ELR (cell line): ENCODE data around the gene SHISA8.
A peak's percentile ranks its signal among the peaks of the same experiment; 100 is the strongest.

Experiments used
- DNase-seq: peaks from one replicate; pipeline ENCODE4 v3.0.0-alpha.2; 2015; ENCODE audit warnings: low read depth

SHISA8 gene

DNA sequence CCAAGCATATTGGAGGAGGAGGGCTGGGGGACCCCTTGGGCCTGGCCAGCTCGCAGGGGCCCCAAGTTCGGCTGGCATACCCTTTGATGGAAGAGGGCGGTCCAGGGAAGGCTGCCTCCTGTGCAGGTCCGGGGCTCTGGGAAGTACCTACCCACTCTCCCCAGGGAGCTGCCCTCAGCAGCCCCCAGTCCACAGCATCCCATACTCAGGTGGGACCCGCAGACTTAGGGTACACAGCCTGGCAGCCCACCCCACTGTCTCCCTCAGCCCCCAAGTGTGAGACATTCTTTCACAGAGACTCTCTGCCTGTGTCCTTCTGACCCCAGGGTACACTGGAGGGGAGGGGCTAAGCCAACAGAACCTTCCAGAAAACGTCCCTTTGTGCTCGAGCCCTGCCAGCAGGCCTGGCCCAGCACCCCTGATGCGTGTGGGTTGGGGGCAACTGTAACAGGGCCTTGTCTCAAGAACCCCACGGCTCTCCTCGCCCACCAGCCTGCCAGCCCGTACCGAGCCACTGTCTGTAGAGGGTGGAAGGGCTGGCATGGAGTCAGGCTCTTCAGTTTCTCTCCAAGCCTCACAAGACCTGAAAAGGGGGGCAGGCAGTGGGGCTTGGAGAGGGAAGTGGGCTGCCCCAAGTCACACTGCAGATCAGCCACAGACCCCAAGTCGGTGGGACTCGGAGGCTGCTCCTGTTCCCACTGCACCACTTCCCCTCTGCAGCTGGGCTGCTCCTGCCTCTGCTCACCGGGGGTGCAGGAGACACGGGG is 18.7 kb upstream of the SHISA8 start:
- DNase-seq: no peak

DNA sequence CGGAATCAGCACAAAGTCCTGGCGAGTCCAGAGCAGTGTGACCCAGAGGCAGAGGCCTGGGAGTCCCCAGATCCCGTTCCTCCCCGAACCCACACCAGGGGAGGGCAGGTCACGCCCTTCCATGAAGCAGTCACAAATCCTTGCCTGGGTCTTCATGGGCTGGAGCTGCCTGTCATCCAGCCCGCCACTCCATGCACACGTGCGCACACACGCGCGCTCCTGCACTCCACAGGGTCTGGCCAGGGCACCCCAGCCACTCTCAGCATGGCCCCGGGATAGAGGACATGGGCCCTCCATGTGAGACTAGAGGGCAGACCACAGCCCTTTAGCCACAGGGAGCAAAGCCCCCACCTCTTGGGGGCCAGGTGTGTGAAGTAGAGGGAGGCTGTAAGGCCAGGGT is 17.5 kb upstream of the SHISA8 start:
- no peak for DNase-seq

DNA sequence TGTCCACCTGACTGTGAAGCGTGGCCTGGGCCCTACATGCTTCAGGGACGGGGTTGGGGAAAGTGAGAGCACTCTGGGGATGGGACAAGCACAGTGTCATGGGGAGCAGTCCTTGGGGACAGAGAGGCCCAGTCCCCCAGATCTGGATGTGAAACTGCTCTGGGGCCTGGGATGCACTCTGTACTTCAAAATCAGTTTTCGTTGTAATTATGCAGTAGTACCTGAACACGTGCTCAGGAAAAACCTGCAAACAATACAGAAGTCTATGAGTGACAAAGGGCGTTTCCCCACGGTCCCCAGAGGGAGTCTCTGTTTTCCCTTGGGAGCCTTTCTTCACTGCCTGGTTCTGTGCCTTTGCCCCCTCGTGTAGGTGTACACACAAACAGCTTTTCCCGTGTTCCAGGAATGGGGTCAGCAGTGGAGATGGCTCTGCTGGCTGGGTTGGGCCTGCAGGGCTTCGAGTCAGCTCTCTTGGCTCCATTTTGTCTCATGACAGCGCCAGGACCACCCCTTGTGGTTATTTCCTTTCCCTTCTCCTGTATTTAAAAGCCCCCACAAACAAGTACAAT is 16.9 kb upstream of the SHISA8 start:
- no peak for DNase-seq

DNA sequence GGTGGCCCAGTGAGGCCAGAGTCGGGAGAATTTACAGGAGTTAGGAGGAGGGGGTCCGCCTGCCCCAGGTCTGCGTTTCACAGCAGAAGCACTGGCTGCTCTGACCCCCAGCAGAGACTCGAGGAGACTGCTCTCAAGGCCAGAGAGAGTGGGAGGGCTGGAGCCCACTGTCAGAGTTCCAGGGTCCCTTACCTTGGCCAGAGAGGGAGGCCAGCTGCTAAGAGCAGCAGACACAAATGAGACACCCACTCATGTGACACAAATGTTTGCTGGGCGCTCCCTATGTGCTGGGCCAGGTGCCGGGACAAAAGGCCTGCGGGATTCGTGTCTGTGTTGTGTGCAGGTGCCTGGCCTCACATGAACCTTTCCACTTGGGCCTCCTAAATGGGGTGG is 14.5 kb upstream of the SHISA8 start:
- no peak for DNase-seq

DNA sequence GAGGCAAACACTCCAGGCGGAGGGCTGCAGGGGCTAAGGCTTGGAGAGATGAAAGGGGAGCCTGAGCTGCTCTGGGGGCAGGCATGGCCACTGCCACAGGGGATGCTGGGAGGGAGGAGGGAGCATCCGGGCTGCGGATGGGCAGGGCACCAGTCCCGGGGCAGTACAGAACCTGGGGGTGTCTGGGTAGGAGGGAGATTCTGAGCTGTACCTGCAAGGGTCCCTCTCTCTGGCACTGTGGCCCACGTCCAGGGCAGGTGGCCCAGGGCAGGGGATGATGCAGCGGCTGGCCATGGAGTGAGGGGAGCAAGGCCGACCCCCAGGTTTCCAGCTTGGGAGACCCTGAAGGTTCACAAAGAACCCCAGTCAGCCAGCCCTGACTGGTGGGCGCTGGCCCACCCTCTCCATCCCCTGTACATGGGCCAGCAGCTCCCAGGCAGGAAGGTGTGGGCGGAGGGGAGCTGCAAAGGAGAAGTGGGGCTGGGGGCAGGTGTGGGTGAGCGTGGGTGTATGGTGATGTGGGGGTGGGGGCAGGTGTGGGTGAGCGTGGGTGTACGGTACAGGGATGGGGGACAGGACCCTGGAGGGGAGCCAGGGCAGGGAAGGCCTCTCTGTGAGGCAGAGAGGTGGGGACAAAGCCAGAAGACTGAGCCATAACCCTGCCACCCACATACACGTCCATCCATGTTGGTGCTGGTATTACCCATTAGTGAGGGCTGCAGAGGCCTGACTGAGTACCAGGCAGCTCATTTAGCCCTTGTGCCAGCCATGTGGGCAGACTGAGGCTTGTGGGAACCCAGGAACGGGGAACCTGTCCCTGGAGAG is 13.9 kb upstream of the SHISA8 start:
- no peak for DNase-seq

DNA sequence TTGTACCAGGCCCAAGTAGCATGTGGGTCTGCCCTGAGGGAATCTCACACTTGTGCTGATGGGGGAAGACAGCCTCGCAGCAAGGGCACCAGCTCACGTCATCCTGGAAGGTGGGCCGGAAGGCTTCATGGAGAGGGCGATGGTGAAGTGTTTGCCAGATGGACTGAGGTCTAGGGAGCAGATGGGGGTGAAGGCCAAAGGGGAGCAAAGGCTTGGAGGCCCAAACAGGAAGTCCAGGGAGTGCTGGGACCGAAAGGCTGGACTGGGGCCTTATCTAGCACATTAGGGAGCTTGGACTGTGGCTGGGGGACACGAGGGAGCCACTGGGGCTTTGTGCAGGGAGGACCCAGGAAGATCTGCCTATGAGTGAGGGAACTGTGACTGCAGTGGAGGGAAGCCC is 12.9 kb upstream of the SHISA8 start:
- DNase-seq: no peak

DNA sequence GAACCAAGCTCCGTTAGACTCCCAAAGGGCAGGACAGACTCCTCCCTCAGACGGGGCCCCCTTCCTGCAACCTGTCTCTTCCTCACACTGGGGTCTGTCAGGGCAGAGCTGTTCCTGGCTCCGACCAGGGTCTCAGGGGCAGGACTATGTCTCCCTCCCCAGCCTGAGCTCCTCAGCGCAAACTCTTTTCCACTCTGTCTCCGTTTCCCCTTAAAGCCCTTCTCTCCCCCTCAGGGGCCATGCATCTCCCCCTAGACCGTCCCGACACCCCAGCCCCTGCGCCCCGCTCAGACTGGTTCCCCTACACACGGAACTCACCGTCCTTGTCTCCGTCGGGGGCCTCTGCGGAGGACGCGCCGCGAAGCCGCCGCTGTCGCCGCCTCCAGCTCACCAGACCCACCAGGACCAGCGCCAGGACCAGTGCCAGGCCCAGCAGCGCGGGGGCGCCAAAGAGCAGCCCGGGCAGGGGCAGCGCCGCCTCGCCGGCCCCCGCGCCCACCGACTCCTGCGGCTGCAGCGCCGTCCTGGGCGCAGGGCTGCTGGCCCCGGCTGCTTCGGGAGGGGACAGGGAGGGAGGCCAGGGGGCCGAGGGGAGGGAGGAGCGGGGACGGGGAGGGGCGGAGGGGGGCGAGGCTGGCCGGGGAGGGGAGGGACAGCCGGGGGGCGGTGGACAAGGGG is 11.0 kb upstream of the SHISA8 start:
- peak; percentile 53 for DNase-seq

DNA sequence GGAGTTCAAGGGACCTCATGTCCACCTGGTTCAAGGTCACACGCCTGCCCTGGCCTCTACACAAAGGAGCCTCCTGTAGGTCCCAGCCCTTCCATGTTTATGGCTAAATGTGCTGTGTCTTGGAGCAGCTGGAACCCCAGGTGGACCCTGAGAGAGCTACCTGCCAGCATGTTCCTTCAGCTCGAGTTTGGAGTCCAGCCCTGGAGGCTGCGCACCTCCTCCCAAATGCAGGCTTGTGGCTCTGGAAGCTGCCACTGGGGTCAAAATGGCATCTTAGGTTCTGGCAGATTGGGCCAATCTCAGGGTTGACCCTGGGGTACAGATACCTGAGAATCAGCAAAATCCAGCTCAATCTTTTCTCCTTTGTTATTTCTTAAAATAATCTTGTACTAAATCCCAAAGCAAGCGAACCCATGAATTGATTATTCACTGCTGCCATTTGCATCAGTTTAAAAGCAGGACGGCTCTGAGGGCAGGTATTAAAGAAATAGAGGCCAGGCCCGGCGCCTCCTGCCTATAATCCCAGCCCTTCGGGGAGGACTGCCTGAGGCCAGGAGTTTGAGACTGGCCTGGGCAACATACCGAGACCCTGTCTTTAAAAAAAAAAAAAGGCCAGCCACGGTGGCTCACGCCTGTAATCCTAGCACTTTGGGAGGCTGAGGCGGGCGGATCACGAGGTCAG is 8.9 kb upstream of the SHISA8 start:
- no peak for DNase-seq

DNA sequence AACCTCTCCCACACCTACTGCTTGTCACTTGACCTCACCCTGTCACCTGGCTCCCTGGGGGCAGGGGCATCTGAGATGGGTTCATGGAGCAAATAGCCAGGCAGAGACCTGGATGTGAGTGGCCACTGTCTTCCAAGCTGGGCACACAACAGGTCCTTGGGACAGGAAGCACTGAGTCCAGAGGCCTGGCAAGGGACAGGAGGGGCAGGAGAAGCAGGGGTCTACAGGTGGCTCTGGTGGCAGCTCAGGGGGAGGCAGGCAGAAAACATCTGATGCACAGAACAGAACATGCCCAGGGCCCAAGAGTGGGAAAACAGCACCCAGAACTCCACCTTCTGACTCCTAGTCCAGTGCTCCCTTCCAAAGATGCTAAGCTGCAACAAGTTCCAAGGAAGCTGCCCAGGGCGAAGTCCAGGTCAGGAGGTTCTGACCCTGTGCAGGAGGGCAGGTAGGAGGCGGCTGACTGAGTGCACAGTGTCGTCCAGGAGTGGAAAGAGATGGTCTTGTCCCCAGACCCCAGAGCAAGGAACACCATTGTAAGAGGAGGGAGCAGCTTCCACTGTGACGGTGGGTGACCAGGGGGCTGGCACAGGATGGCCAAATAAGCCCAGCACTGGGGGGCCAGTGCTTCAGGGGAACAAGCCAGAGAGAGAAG is 8.2 kb upstream of the SHISA8 start:
- no peak for DNase-seq

DNA sequence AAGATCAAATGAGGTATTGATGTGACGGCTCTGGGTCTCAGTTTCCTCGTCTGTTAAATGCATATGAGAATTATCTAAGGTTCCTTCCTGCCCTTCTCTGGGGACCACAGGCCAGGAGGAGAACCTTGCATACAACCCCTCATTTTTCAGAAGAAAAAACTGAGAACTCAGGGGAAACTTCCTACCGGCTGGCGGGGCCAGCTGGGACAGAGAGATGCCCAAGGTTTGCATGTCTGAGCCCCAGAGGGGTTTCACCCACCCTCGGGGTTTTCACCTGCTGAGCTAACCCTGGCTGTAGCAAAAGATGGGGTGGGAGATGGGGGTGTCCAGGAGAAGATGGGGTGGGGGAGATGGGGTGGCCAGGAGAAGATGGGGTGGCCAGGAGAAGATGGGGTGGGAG is 7.5 kb upstream of the SHISA8 start:
- no peak for DNase-seq

DNA sequence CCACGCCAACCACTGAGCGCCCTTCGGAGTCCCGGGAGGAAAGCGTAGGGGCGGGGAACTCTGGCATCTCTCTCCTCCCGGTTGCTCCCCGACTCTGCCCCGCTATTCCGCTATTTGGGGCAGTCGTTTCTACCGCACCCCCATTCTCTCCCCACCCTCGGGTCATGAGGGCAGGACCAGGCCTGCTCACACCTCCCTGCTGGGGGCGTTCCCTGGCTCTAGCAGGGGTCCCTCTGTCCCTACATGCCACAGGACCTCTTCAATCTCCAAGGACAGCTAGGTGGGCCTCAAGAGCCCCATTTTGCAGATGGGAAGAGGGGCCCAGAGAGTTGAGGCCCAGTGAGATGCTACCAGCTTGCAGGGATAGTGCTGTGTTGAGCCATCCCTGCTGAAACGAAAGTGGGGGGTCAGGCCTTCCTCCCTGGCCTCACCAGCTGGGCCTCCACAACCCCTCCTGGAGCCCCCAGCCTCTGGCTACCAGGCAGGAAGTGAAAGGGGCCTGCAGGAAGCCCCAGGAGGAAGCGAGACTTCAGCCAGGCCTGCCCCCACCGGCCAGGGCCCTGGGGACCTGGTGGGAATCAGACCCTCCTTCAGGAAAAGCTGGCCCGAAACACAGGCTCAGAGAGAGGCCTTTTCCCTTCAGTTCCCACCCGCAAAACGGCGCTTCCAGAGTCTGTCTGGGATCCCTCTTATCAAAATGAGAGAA is 5.5 kb upstream of the SHISA8 start:
- no peak for DNase-seq

DNA sequence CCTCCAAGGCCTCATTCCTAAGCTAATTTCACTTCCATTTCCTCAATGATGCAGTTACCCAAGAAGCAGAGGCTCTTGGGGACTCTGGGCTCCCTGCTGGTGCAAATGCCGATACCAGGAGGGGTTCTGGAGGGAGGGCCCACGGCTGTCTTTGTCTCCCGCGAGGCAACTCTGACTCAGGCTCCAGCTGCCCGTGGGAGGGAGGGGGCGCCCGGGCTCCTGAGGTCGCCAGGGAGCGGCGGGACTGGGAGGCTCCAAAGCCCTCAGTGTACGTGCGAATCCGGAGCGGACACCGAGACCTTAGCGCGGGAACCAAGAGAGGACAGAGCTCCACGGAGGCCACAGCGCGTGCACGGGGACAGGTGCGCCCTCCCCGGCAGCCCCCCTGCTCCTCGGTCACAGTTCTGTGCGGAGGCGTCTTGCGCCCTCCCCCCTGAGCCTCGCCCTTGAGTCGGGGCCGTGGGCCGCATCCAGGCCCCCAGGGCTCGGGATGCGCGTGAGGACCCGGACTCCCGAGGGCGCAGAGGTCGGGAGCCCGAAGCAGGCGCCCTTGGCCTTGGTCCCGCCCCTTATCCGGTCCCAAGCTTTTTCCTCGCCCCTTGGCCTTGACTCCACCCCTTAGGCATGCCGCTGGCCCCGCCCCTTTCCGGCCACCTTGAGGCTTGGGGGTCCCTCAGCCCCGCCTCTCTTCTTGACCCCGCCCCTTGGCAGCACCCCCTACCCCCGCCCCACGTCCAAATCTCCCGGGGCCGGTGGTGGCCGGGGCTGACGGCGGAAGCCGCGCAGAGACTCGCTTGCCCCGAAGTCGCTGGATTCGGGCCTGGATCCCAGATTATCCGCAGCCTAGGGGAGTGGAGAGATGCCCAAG is 4.7 kb upstream of the SHISA8 start:
- peak; percentile 45 for DNase-seq

DNA sequence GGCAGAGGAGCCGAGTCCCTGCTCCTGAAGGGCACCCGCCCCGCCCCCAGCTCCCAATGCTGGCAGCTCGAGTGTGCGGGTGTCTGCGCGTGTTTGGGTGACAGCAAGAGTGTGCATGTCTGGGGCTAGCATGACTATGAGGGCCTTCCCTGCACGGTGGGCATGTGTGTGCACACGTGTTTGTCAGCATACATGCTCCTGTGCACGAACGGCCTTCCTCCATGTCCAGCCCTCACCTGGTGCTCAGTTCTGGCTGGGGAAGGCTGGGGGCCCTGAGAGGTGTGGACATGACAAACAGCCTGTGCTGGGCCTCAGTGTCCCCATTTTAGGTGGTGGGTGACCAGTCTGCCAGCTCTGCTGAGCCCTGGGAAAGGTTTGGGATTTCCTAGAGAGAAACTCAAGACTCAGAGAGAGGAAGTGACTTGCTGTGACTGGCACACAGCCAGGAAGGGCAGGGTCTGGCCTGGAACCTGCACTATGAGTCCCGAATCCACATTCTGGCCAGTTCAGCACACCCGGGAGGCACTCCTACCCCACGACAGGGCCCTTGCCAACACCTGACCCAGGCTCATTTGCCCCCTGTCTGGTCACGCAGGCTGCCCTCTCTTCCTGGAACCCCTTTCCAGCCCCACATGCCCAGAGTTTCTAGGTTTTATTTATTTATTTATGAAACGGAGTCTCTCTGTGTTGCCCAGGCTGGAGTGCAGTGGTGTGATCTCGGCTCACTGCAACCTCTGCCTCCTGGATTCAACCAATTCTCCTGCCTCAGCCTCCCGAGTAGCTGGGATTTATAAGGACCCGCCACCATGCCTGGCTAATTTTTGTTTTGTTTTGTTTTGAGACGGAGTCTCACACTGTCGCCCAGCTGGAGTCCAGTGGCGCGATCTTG is 3.3 kb upstream of the SHISA8 start:
- DNase-seq: peak; percentile 73

DNA sequence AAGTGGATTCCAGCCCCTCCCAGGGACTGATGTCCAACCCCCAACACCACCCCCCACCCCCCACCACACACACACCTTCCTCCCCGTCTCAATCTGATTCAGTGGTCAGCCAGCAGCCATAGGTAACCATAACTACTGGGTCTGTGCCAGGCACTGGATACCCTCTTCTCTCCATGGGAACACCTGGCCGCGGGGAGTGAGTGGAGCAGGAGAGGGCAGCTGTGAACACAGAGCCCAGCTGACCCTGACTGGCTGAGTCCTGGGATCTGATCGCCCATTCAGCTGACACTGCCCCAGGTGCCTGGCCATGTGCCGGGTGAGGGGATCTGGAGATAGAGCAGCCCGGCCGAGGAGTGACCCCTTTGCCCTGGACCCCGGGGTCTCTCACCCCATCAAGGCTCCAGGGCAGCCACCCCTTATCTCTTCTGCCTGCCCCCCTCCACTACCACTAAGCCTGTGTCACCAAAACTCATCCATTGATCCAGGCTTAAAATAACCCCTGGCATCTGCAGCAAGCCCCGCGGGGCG is 2.6 kb upstream of the SHISA8 start:
- DNase-seq: no peak

DNA sequence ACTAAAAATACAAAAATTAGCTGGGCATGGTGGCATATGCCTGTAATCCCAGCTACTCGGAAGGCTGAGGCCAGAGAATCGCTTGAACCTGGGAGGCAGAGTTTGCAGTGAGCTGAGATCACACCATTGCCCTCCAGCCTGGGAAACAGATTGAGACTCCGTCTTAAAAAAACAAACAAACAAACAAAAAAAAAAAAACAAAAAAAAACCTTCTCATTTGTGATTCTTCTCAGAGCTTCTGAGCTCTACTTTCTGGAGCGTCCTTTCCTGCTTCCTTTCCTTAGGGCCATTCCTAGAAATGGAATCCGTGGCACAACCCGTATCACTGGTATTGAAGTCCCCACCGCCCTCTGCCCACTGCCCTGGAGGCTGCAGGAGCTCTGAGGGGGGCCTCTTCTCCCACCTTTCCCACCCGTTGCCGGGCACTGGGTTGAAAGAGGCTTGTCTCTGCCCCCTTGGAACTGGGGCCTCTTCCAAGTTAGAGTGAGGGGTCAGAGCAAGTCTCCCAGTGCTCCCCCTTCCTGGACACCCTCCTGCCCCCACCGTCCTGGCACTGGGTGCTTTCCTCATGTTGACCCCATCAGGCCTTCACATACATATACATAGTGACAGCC is 2.0 kb upstream of the SHISA8 start:
- DNase-seq: no peak

DNA sequence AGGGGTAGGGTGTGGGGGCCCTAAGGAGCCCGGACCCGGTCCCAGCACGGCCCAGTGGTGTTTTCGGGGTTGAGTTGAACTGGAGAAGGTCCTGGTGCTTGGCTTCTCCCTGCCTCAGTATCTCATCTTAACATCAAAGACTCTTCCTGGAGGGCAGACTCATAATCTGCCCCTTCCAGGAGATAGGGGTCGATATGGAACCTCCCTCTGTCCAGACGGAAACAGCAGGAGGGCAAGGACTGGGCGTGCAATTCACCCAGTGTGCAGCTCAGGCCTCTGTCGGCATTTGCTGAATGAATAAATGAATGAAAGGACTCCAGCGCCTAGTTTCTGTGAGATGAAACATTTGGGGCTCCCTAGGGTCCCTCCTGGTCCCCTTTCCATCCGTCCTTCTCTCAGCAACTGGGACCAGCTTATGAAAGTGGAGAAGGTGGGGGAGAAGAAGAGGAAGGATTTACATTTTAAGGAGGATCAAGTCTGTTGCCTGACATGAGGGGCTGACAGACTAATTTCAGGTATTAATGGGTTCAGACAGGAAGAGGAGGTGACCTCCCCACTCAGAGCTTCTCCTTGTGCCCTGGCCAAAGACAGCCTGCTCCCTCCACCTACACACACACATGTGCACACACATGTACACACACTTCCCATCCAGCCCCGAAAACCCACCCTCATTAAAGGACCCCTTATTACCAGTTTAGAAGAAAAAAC is 1.1 kb upstream of the SHISA8 start:
- DNase-seq: no peak

DNA sequence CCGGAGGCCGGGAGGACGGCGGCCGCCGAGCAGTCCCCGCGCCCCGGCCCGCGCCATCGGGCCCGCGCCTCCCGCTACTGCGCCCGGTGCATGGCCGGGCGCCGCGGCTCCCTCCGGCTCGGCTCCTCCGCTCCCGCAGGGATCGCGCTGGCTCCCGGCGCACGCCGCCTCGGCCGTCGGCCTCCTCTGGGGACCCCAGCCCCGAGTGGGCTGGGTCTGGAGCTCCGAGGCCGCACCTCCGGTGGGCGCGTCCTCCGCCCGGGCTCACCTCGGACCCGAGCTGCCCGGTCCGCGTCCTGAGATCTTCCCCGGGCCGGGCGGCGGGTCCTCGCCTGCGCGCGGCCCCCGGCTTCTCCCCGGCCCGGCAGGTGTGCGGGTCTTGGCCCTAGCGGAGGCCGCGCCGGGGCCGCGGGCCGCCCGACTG is 251 bp downstream of the SHISA8 start:
- no peak for DNase-seq
